H54 (cell line): ENCODE data around the gene RIOK2.
"Not testable (repeated sequence)": the region's sequence is repeated elsewhere in the genome, so short reads cannot be mapped to it uniquely, and the experiment has no call there.

Experiments used
- DNase-seq: peaks from one replicate; pipeline ENCODE4 v3.0.0; 2011; ENCODE audit warnings: low spot score, mixed read lengths; ENCODE audit not compliant: insufficient read length
- FAIRE-seq: peaks from 3 replicates; lab custom pipeline; 2011; peaks lifted over from hg19 to GRCh38; lab: Jason Lieb, UNC
- POLR2A ChIP-seq: IDR thresholded peaks from 2 replicates; pipeline ENCODE4 v1.6.1; 2011; ENCODE audit warnings: low read depth, mild to moderate bottlenecking, low read length

RIOK2 gene

DNA sequence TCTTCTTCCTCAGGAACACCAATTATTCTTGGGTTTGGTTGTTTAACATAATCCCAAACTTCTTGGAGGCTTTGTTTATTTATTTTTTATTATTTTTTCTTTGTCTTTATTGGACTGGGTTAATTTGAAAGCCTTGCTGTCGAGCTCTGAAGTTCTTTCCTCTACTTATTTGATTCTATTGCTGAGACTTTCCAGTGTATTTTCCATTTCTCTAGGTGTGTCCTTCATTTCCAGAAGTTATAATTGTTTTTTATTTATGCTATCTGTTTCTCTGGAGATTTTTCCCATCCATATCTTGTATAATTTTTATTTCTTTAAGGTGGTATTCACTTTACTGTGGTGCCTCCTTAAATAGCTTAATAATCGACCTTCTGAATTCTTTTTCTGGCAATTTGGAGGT lies 8.8 kb upstream of the RIOK2 start:
- no peak for FAIRE-seq
- no peak for TF ChIP-seq POLR2A
- no peak for DNase-seq

DNA sequence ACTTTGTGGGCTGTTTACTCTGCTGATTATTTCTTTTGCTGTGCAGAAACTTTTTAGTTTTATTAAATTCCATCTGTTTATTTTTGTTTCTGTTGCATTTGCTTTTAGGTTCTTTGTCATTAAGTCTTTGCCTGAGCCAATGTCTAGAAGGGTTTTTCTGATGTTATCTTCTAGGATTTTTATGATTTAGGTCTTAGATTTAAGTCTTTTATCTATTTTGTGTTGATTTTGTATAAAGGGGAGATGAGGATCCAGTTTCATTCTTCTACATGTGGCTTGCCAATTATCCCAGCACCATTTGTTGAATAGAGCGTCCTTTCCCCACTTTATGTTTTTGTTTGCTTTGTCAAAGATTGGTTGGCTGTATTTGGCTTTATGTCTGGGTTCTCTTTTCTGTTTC lies 6.5 kb upstream of the RIOK2 start:
- FAIRE-seq, DNase-seq: not testable (repeated sequence)

DNA sequence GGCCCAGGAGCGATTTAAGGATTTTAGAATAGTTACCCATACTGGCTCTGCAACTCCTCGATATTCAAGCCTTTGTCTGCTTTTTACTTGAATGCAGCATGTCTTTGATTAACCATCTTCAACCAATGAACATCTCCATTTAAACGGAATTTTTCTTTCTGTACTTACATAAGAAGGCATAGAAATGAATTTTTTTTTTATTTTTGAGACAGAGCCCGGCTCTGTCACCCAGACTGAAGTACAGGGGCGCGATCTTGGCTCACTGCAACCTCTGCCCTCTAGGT lies 825 bp upstream of the RIOK2 start:
- FAIRE-seq: no peak
- no peak for DNase-seq
- TF ChIP-seq POLR2A: no peak

DNA sequence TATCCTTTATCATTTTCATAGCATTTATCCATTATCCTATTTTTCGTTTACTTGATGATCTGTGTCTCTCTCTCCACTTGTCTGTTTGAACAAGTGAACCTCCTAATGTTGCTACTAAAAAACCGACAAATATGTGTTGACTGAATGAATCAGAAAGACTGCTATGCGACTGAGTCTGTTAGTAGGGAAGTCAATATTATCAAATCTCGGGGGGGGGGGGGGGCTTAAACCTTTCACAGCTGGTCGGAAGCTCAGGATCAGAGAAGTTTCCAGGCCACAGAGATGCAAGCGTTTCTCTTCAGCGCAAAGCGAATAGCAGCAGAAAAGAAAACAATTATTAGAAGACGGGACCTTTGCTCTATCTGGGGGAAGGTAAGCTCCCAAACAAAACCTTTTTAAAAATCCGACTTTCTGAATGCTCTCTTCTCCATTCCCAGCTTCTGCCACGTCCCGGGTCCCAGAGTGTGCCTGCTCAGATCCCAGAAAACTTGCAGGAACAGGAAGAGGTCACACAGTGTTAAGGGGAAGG lies 412 bp downstream of the RIOK2 start:
- TF ChIP-seq POLR2A: no peak
- FAIRE-seq: no peak
- no peak for DNase-seq

DNA sequence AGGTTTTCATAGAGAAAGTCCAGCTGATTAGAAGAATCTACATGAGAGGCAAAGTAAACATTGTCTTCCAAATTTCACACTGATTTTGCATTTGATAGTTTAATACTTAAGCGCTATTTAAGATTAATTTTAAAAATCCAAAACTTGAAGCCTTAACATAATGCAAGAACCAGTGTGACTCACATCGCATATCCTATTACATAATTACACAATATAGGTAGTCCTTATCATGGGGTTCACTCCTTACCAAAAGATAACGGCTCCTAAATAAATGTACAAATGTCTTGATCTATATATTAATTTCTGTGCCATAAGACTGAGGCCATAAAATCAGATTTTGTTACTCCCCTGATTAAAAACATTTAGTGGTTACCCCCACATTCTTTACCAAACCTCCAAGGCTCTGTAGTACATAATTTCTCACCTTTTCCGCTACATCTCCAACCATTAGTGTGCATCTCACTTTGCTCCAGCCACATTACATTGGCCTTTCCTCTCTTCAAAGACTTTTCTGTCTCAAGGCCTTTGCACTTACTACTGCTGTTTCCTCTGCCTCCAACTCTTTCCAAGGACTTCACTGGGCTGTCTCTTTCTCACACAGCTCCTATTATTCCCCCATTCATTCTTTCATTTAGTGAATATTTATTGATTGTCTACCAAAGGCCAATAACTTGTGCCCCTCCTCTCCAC lies 1.0 kb downstream of the RIOK2 start:
- no peak for DNase-seq
- no peak for TF ChIP-seq POLR2A
- no peak for FAIRE-seq

DNA sequence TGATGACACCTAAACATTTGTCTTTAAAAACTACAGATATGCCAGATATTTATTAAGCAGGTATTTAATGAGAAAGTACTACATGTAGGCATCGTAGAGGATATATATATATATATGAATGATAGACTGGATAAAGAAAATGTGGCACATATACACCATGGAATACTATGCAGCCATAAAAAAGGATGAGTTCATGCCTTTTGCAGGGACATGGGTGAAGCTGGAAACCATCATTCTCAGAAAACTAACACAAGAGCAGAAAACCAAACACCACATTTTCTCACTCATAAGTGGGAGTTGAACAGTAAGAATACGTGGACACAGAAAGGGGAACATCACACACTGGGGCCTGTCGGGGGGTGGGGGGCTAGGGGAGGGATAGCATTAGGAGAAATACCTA lies 3.6 kb downstream of the RIOK2 start:
- FAIRE-seq, DNase-seq: not testable (repeated sequence)

DNA sequence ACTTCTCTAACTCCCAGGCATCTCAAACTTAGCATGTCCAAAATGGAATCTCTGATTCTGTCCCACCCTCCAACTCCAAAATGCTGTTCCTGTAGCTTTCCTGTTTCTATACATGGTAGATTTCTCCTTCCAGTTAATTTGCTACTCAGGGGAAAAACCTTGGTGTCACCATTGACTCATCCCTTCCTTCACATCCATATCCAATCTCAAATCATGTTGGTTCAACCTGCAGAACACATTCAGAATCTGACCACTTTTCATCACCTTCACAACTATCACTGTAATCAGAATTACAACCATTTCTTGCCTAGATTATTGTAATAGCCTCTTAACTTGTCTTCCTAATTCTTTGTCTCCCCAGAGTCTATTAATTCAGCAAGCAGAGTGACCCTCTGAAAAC lies 10.8 kb downstream of the RIOK2 start:
- TF ChIP-seq POLR2A: no peak
- DNase-seq (no peak), FAIRE-seq (no peak)

DNA sequence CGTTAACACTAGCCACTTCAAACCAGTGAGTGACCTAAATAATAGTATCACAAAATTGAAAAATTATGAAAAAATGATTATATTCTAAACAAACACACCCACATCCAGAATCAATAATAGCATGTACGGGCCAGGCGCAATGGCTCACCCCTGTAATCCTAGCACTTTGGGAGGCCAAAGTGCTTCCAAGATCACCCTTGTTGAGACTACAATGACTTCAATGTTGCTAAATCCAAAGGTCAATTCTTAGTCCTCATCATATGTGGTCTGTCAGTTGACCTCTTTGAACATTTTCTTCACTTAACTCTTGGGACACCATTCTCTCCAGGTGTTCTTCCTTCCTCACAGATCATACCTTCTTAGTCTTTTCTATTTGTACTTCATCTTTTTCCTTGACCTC lies 11.3 kb downstream of the RIOK2 start:
- FAIRE-seq (no peak), DNase-seq (no peak)
- TF ChIP-seq POLR2A: no peak

DNA sequence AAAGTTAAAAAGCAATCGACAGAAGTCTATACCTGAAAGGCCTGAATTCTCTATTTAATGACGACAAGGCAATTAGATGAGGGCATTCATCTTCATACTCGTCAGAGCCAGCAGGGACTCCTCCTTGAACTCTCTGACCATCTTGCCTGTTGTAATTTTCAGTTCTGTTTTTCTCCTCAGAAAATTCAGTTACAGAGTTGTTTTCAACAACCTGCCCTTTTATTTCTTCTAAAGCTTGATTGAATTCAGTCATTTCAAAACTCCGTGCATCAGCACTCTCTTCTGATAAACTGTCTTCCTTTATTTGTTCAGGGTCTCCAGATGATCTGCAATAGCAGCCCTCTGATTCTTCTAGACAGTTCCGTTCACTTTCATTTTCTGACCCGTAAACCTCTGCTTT lies 15.6 kb downstream of the RIOK2 start:
- TF ChIP-seq POLR2A: no peak
- FAIRE-seq (no peak), DNase-seq (no peak)

DNA sequence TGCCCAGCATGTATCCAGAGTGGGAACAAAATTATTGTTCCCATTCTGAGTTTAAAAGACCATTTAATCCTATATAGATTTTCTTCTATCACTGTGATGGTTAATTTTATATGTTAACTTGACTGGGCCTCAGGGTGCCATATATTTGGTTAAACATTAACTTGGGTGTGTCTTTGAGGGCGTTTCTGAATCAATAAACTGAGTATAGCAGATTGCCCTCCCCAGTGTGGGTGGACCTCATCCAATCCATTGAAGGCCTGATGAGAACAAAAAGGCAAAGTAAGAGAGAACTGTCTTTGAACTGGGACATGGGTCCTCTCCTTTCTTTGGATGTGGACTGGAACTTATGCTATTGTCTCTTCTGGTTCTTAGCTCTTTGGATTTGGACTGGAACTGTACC lies 17.3 kb downstream of the RIOK2 start:
- FAIRE-seq (no peak), DNase-seq (no peak)
- no peak for TF ChIP-seq POLR2A

DNA sequence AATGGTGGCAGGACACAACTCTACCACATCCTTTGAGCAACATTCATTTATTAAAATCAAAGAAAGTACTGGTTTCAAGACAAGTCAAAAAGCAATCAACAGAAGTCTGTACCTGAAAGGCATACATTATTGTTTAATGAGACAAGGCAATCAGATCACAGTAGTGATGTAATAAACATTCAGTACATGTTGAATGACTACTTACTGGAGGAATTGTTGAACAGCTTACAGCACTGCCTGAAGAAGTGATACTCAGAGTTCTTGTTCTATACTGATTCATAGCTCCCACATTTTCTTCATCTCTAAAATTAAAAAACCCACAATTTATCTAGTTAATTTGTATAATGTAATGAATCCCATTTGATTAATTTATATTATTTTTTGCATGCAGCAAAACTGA lies 18.2 kb downstream of the RIOK2 start:
- DNase-seq (no peak), FAIRE-seq (no peak)
- TF ChIP-seq POLR2A: no peak

DNA sequence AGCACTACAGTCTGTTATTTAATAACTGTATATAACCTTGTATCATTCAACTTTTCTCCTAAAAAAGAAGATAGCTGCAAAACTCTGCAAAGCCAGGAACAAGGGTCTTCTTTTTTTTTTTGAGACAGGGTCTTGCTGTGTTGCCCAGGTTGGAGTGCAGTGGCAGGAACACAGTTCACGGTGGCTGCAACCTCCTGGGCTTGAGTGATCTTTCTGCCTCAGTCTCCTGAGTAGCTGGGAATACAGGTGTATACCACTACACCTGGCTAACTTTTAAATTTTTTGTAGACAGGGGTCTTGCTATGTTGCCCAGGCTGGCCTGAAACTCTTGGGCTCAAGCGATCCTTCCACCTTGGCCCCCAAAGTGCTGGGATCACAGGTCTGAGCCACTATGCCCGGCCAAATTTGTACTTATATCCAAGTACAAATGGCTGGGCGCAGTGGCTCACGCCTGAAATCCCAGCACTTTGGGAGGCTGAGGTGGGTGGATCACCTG lies 19.2 kb downstream of the RIOK2 start:
- DNase-seq: no peak
- no peak for TF ChIP-seq POLR2A
- FAIRE-seq: no peak

DNA sequence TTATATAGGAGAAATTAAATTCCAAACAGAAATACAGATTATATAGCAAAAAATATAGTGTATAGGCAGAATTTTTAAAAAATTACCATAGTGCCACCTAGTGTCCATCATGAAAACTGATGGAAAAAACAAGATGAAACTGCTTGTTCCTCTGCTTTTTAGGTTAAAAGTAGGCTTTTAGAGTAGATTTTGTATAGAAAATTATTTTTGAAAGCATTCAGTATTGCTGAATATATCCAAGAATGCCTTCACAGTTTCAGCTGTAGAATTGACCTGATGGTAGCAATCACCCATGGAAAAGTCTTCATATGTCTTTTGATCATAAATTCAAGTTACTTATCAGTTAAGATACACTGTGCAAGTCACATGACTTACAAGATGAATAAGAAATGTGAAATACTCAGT lies 19.7 kb downstream of the RIOK2 start:
- DNase-seq (no peak), FAIRE-seq (peak; percentile 27)
- no peak for TF ChIP-seq POLR2A

DNA sequence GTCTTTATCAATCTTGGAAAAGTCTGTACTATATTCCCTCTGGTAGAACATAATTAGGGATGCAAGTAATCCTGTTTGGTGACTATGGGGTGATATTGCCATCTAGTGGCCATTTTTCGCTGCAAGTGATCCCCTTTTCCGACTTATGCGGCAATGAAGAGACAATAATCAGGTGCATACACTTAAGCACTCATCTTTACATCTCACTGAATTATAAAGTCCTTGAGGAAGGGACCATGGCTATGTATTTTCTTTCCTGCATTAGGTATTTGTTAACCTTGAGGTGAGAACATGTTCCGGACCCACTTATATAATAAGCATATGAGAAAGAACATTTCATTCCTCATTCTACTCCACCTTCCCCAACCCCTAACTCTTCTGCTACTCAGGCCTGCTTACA lies 21.0 kb downstream of the RIOK2 start:
- FAIRE-seq (peak; percentile 99), DNase-seq (no peak)
- no peak for TF ChIP-seq POLR2A

DNA sequence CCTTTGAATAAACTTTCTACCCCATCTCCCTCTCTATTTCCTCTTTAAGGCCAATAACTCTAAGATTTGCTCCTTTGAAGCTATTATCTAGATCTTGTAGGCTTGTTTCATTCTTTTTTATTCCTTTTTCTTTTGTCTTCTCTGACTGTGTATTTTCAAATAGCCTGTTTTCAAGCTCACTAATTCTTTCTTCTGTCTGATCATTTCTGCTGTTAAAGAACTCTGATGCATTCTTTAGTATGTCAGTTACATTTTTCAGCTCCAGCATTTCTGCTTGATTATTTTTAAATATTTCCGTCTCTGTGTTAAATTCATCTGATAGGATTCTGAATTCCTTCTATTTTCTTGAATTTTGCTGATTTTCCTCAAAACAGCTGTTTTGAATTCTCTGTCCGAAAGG lies 25.4 kb downstream of the RIOK2 start:
- TF ChIP-seq POLR2A: no peak
- DNase-seq (no peak), FAIRE-seq (no peak)
